Right atrium auricular region (tissue), 2 donors: ENCODE data around the gene CARMIL1. TPM values are rescaled to one million over a fixed set of nuclear protein-coding genes. Genes with fewer than 3 reads are reported as not detected.
A peak's percentile ranks its signal among the peaks of the same experiment; 100 is the strongest.

ENCODE experiments used
- DNase-seq: peaks from one replicate; pipeline ENCODE4 v3.0.0-alpha.2; 2019; ENCODE audit warnings: low spot score
- H3K27ac ChIP-seq, 2 donors: fragments of 200-600 bp; sonication (generic); 1 replicate in 1 of 2; 2 replicates in 1 of 2; pipeline ENCODE4 v1.5.1; 2016 to 2019
- H3K27me3 ChIP-seq, 2 donors: fragments of 200-600 bp; sonication (generic); one replicate each; pipeline versions ENCODE4 v1.5.1 to v1.6.0; 2017 to 2019
- H3K36me3 ChIP-seq: fragments of 200-600 bp; sonication (generic); one replicate; pipeline ENCODE4 v1.5.1; 2016
- H3K4me1 ChIP-seq, 2 donors: fragments of 200-600 bp; sonication (generic); one replicate each; pipeline versions ENCODE4 v1.5.1 to v1.6.0; 2017 to 2019
- H3K4me3 ChIP-seq, 2 donors: fragments of 200-600 bp; sonication (generic); 1 replicate in 1 of 2; 2 replicates in 1 of 2; pipeline ENCODE4 v1.5.1; 2017 to 2019; ENCODE audit warnings: mild to moderate bottlenecking in 1 of 2, moderate library complexity in 1 of 2
- H3K9me3 ChIP-seq, 2 donors: fragments of 200-600 bp; sonication (generic); one replicate each; pipeline ENCODE4 v1.5.1; 2019
- CTCF ChIP-seq, 2 donors: fragments of 200-600 bp; sonication (generic); IDR thresholded peaks; one replicate each; pipeline ENCODE4 v1.5.1; 2019; ENCODE audit warnings: antibody characterized with exemption in 2 of 2
- total RNA-seq, 2 donors: library from RNA; depleted of rRNA; stranded (reverse); fragments of >200 nt; gene quantifications; one replicate each; pipeline ENCODE4 v1.1.0, GENCODE V29; 2016

Gene CARMIL1
- total RNA-seq, 2 donors from 2014 or later: 7.9 to 29.4 TPM

- TF ChIP-seq CTCF (IDR thresholded peaks at IDR 0.05): no peak
- Histone ChIP-seq H3K4me3 (no peak overlapping the region), H3K9me3 (no peaks in the 10 kb centered on the region), H3K4me1 (peaks cover 0 to 29% of the 10 kb centered on the region in 2 donors), H3K27ac (no peak overlapping the region), H3K36me3 (no peaks in the 10 kb centered on the region), H3K27me3 (no peaks in the 10 kb centered on the region)
- DNase-seq: no peak
Measured at GRCh38 chr6:25316626-25317025, 37.5 kb downstream of the CARMIL1 start.

GRCh38 chr6:25318589-25318988 lies 39.4 kb downstream of the CARMIL1 start:
- TF ChIP-seq CTCF (IDR thresholded peaks at IDR 0.05): no peak
- Histone ChIP-seq H3K36me3 (no peaks in the 10 kb centered on the region), H3K27ac (no peak overlapping the region), H3K27me3 (no peaks in the 10 kb centered on the region), H3K4me1 (peaks cover 0 to 17% of the 10 kb centered on the region in 2 donors), H3K9me3 (no peaks in the 10 kb centered on the region), H3K4me3 (no peak overlapping the region)
- no peak for DNase-seq

- Histone ChIP-seq H3K4me3 (no peak overlapping the region), H3K9me3 (no peaks in the 10 kb centered on the region), H3K36me3 (no peaks in the 10 kb centered on the region), H3K27me3 (no peaks in the 10 kb centered on the region), H3K4me1 (peaks cover 0 to 12% of the 10 kb centered on the region in 2 donors), H3K27ac (no peak overlapping the region)
- TF ChIP-seq CTCF (IDR thresholded peaks at IDR 0.05): no peak
- DNase-seq: no peak
Measured at GRCh38 chr6:25320459-25320858, 41.3 kb downstream of the CARMIL1 start.

GRCh38 chr6:25322692-25323091 lies 43.5 kb downstream of the CARMIL1 start:
- Histone ChIP-seq H3K27me3 (no peaks in the 10 kb centered on the region), H3K4me3 (no peak overlapping the region), H3K9me3 (no peaks in the 10 kb centered on the region), H3K27ac (no peak overlapping the region), H3K36me3 (no peaks in the 10 kb centered on the region), H3K4me1 (peaks cover 0 to 13% of the 10 kb centered on the region in 2 donors)
- DNase-seq: no peak
- TF ChIP-seq CTCF (IDR thresholded peaks at IDR 0.05): no peak

- Histone ChIP-seq H3K27me3 (no peaks in the 10 kb centered on the region), H3K4me3 (no peak overlapping the region), H3K27ac (no peak overlapping the region), H3K4me1 (peaks cover 0 to 13% of the 10 kb centered on the region in 2 donors), H3K9me3 (no peaks in the 10 kb centered on the region), H3K36me3 (no peaks in the 10 kb centered on the region)
- no peak for TF ChIP-seq CTCF (IDR thresholded peaks at IDR 0.05)
- DNase-seq: no peak
Measured at GRCh38 chr6:25324066-25324762, 45.0 kb downstream of the CARMIL1 start.

- DNase-seq: no peak
- TF ChIP-seq CTCF (IDR thresholded peaks at IDR 0.05): no peak
- Histone ChIP-seq H3K4me1 (peaks cover 0 to 13% of the 10 kb centered on the region in 2 donors), H3K9me3 (no peaks in the 10 kb centered on the region), H3K27me3 (no peaks in the 10 kb centered on the region), H3K4me3 (no peak overlapping the region), H3K27ac (peak overlapping the region in 1 of 2 donors; percentile 63), H3K36me3 (no peaks in the 10 kb centered on the region)
Measured at GRCh38 chr6:25326126-25326525, 47.0 kb downstream of the CARMIL1 start.
